T1000 (cell line): Measurements from ENCODE around the gene AKT1.

Experiments used
- DNase-seq: peaks from one replicate; lab custom pipeline; 2025; ENCODE audit warnings: mixed read lengths; lab: John Stamatoyannopoulos, UW

Gene AKT1

DNA sequence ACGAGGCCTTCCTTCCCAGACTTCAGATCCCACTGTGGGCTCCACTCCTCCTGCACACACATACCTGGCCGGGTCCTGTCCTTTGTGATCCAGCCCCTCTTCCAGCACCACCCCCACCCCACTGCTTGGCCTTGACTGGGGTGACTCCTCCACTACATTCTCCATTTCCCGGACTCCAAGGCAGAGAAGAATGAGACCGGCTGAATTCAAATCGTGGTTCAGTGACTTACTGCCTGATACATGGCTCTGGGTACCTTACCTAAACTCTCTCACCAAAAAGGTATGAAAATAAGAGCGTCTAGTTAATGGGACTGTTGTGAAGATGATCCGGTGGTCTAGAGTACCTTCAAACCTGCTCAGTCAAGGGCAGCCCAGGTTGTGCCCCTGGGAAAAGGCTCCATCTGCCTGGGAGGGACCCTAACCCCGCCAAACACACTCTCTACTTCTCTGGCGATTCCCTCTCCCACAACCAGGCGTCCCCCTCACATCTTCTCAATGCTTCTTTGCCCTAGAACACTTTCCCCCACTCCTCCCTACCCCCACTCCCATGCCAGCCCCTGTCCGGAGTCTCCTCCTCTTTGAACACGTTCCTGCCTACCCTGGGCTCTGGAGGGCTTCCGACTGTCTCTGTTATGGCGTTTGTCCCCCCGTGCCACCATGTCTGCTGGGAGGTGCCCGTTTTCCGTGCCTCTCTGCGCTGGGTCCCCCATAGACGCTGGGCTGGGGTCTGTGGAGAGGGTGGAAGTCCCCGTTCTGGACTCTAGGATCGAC, 3.9 kb upstream of the AKT1 start:
- DNase-seq: no peak

DNA sequence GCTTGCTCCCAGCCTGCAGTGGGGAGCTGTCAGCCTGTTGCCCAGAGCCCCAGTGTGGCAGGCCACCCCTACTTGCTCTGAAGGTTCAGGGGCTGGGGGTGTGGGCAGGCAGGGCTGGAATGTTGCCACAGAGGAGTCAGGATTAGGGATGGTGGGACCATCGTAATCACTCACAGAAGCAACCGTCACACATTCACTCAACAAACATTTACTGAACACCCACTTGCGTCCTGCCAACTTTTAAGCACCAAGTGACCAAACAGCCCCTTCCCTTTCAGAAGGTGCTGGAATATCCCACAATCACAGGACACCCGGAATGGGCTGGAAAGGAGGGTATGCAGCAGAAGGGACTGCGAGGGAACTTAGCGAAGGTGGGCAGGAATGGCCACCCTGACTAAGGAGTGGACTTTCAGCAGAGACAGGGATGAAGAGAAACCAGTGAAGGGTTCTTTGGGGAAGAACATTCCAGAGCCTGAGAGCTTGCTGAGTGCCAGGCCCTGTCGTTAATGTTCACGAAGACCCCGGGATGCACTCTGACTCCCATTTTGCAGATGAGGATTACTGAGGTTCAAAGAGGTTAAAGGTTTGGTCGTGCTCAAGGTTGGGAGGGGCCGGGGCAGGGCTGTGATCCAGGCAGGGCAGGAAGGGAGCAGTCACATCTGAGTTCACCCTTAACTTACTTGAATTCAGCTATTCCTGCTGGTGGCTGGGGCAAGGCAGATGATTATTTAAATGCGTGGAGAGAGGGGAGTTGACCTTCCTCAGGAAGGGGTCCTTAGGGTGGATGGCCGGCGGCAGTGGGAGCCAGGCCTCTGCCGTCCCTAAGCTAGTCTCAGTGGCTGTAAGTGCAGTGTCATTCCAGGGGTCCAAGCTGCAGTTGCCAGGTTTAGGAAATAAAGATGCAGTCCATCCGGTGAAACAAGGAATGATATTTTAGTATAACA, 3.0 kb upstream of the AKT1 start:
- no peak for DNase-seq

DNA sequence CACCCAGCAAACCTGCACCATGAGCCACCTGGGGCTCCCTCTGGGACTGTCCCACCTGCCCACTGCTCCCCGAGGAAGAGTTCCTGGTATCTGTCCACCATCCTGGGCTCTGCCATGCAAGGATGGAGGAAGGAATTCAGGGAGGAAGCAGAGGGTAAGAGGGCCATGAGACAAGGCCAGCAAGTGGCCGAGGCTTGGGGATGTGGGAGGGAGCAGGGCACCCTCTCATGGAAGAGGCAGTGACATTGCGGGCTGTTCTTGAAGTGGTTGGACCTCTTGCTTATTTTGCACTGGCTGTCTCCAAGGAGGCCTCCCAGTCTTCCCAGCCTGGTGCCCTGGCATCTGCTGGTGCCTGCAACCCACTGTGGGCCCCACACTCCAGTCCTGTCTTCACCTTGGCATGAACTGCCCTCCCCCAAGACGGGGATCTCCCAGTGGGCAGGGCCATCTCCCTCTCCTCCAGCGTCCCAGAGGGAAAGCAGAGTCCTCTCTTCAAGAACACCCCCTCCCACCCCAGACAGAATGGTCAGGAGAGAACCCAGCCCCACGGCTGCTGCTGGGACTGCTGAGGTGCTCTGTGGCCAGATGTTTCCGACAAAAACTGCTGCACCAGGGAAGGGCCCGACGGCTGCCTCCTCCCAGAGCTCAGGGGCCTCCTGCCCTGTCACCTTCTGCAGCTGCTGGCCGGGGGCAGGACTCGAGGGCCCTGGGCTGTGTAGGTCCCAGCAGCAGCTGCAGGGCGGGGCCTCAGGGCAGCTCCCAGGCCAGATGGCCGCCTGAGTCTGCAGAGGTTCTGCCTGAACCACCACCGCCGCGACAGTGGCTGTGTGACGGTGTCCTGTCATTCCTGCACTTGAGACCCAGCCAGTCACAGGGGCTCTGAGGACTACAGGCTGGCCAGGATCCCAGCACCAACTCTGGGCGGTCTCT, 1.8 kb upstream of the AKT1 start:
- DNase-seq: no peak

DNA sequence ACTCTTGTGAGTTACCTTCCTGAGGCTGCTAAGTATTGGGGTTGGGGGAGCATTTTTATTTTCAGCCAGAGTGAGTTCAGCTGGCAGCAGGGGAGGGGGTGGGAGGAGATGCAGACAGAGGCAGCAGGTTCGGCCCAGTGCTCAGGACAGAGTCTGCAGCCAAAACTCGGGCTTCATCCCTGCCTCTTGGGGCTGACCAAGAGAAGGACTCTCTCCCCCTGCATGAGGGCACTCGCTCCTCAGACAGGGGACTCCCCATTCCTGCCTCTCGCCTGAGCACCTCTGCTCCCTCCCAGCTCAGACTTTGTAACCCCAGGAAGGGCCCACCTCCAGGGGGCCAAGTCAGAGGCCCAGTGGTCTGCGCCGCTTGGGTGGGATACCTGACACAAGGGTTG, 1.1 kb upstream of the AKT1 start:
- DNase-seq: no peak

DNA sequence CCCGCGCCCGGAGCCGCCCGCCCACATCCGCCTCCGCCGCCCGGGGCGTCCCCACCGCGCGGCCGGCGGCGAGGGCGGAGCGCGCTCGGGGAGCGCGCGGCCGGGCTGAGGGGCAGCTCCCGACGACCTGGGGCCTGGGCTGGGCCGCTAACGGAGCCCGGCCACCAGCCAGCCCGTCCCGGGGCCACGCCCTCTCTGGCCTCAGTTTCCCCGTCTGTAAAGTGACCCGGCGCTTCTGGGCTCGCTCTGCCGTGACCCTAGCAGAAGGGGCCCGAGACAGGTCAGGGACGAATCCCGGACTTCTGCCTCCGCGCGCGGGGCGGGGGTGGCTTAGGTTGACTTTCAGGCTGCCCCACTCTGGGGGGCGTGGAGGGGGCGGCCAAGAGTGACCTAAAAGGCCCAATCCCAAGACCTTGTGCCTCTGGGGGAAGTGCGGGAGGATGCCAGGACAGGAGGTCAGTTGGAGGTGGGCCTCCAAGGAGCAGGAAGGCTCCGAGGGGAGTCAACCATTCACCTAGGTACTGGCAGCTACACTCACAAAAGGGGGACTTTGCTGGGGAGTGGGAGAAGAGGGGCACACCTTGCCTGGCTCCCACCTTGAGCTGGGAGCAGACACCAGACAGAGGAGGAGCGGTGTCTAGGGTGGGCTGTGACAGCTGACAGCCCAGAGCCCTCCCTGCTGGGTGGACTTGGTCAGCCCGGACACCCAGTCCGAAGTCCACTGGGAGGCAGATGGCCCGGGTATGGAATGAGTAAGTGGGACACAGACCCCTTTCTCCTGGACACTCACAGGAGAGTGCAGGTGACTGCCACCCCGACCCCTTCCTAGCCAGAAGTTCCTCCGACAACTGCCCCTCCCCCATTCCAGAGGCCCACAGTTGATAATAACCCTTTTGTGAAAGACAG, 486 bp upstream of the AKT1 start:
- no peak for DNase-seq

DNA sequence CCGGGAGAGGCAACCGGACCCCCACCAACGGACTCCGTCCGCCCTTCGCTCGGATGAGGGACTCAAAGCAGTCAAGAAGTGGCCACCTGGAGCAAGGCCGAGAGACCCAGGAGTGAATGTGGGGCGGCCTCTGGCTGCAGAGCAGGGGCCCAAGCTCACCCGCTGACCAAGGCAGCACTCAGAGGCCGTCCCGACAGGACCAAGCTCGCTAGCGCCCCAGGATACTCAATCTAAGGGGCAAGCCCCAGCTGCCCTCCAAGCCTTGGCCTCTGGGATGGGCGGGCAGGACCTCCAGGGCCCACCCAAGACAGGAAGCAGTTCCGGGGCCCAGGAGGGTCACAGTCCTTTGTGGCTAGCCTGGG, 936 bp downstream of the AKT1 start:
- no peak for DNase-seq

DNA sequence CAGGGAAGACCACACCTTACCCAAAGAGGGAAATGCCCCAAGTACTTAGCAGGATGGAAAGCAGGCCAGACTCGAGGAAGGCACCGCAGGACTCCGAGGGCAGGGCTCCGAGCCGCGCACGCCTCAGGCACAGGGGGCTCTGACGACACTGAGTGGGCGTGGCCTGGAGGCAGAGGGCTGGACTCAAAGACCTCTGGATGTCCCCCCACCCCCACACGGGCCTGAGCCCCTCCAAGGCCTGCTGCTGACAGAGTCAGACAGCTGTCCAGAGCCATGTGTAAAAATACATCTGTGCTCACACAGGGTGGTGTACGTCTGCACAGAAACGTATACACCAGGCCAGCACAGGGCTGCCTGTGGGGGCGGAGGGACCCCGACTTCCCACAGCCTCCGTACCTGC, 1.4 kb downstream of the AKT1 start:
- DNase-seq: no peak

DNA sequence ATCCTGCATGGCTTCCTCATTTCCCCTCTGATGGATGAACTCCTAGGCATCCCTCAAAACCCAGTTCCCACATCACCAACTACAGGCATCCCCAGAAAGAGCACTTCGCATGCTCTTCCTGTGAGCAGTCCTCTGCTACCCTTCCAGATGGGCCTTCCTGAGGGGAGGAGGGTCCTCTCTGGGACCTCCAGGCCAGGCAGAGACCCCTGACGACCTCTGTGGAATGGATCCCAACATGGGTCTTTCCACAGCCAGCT, 1.9 kb downstream of the AKT1 start:
- no peak for DNase-seq

DNA sequence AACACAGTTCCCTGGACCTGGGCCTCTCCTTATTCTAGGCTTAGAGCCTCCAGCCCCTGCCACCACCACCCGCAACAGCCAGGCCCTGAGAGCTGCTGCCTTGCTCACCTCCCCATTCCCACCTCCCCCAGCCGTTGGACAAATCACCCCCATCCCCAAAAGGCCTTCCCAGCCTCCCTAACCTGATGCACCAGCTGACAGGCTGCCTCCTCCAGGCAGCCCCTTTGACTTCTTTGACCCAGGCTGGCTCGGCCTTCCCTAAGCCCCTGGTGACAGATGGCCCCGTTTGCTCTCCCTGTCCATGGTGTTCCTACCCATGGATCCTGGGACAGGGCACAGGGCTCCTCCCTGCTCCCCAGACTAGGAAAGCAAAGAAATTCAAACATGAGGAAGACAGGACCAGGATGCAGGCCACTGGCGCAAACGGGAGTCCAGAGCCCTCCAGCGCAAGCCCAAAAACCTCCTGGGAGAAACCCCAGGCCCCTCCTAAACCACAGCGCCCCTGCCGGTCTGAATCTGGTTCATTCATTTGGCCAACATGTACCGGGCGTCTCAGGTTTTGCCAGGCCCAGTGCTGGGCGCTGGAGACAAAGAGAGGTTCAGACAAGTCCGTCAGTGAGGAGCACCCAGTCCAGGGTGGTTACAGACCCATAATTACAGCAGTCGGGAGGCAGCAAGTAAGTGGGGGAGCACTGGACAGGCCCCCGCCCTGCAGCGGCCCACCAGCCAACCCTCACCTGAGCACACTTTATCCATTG, 2.4 kb downstream of the AKT1 start:
- DNase-seq: no peak

DNA sequence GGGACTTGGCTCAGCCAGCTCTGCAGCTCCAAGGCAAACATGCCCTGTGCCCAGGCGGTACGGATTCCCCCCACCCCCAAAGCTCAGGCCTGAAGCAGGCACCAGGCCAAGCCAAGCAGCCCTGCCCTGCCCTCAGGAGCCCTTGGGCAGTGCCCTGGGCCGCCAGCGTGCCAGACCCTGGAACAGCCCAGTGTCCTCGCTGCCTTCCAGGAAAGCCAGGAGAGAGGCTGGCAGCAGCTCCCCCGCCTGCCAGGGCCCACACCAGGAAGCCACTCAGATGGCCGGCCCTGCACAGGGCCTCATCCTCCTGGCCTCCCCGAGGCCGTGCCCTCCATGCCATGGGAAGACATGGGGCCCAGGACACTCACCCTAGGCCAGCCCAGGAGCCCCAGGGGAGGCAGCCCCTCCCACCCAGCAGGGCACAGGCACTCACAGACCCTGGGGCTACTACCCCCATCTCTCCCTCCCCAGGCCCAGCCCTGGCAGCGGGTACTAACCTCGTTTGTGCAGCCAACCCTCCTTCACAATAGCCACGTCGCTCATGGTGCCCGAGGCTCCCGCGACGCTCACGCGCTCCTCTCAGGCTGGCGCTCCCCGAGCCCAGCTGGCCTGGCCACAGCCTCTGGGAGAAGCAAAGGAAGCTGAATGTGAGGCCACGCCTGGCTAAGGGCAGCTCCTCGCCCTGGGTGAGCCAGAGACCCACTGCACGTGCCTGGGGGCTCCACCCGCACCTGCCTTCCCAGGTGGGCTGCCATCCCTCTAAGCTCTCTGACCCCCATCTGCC, 3.3 kb downstream of the AKT1 start:
- DNase-seq: no peak

DNA sequence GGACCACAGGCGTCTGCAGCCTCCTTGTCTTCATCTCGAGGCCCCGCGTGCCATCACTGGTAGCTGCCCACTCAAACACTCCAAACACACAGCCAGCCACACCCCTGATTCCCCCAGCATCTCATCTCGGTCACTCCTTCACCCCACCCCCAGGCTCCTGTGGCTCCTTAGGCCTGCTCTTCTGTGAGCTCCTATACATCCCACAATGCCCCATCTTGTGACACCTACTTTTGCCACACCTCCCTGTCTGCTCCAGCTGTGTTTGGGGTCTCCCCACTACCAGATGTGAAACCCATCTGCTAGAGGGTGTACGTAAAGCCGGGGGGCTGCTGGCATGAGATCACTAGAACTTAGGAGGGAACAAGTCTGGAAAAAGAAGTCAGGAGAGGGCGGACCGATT, 4.1 kb downstream of the AKT1 start:
- no peak for DNase-seq

DNA sequence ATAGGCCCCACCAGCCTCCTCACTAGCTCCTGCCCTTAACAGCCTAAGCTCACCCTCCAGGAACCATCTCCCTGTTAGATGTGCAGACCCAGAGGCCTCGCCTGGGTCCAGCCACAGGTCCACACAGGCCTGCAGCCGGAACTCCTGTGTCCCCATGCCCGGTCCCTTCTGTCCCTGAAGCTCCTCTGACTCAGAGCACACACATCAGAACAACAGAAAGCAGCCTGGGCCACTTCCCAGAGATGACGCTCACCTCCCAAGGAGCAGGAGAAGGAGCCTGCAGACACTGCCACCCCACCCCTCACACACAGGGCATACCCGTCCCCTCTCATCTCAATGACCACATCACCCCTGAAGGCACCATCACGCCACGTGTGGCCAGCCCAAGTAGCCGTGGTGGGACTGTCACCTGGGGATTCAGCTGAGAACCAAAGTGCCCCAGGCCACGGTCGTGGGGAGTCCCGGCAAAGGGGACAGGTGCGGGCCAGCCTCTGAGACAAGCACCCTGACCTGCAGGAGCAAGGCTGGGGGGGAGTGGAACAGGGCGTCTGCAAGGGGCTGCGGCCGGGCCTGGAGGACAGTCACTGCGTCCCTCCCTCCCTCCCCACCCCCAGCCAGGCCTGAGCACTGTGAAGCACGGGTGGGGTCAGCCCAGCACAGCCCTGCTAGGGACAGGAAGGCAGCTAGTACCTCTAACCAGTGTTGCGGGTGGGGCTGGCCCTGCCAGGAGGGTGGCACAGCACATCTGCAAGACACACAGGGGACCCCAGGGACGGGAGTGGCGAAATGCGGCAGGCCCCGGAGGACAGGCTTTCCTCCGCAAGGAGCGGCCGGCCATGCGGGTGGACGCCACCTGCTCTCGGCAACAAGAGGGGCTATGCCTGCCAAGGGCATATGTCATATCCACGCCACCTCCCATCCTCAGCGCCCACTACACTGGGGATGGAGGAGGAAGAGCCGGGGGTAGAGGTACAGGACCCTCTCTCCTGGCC, 5.5 kb downstream of the AKT1 start:
- DNase-seq: no peak

DNA sequence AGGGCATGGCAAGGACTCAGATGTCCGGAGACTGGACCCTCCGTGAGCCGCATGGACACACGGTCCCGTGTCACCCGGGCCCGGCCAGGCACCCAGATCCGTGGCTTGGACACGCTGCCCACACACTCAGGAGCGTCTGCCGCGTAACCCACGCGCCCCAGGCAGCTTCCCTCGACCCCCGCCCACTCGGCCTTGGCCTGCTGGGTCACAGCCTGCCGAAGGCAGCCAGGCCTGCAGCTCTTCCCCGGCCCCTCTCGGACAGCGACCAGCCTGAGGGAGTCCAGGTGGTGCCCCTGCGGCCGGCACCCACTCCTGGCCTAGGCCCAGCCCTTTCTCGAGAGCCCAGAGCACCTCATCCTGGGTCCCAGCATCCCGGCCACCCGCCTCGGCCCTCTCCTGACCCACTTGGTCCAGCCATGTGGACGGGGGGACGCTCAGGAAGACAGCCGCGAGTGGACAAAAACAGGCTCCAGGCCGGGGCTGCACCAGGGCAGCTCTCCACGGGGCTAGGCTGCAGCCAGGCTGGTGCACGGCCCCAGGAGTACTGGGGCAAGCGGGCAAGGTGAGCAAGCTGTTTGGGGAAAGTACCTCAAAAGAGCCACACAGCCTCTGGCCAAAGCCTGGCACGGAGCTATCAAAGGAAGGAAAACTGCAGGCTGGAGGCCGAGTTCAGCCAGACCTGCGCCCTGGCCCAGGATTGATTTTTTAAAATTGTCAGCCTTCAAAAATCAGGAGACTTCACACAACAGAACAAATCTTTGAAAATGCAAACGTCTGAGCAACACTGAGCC, 6.5 kb downstream of the AKT1 start:
- DNase-seq: no peak

DNA sequence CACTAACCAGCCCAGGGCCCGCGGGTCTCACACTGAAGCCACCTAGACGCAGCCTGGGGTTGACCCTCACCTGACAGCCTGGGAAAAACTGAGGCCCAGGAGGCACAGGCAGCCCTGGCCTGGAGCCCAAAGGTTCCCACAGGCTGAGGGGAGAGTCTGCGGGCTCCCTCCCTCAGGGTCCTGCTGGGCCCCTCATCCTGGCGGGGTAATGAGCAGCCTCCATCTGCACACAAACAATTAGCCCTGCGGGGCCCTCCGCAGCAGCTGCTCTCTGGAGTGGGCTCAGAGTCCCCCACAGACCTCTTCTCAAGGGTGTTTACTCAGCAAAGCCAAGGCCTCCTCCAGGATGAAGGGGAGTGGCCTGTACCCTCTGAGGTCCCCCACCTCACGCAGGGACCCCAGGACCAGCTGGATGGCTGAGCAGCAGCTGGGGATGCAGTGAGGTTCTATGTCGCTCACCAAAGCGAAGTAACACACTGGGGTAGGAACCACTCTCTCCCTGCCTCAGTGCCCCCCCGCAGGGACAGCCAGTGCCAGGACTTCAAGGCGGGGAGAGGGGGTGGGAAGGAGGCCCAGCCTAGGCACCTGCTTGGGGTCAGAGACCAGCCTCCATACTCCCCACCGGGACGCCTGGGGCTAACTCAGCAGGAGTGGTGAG, 7.3 kb downstream of the AKT1 start:
- DNase-seq: no peak

DNA sequence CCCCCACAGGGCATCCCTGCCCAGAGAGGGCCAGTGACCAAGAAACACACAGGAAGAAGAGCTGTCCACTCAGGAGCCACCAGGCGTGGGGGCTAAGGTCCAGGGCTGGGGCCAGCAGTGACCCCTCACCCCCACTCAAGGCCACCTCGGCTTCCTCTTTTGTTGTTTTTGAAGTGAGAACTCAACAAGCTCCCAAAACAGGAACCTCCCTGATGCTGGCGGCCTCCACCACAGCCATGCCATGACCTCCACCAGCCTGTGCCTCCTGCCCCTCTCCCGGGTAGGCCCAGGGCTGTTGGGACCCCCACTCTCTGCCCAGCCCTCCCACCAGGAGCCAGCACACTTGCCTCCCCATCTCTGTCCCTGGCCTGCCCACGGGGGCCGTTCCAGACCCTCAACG, 7.8 kb downstream of the AKT1 start:
- DNase-seq: no peak

DNA sequence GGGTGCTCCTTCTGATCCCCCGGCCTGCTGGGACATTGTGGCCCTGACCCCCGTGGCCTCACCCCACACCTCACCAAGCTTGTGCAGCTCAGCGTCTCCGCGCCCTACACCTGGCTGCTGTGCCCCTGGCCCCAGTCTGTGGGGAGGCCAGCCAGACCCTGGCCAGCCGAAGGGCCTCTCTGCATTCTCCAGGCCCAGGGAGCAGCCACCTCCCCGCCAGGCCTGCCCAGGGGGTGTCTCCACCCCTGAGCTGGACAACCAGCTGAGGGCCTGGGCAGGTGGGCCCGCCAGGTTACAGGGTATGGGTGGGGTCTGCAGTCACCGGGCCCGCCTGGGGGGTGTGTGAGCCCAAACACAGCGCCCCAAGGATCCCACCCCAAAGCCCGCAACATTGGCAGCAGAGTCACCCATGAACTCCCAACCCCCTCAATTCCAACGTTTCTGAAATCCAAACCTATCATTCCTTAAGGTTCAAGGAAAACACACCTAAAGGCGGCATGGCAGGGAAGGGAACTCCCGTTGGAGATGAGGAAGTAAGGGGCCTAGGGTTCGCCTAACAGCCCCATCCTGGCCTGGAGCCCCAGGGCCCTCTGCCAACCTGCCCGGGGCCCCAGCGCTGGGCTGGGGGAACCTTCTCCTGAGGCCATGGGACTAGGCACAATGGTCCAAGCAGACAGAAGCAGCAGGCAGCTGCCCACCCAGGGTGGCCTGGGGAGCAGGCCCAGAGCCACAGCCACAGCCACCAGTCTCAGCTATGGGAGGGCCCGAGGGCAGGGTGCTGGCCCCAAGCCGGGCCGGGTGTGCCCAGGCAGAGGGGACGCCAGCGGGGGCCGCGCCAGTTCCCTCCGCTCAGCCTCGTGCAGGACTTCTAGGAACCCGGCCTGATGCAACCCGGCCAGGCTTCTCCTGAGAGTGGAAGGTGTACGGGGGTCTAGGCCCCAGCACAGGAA, 8.5 kb downstream of the AKT1 start:
- no peak for DNase-seq
